GM23338 (cell line): Measurements from ENCODE around the gene TMEM11. TPM values are rescaled to one million over a fixed set of nuclear protein-coding genes. Genes with fewer than 3 reads are reported as not detected.
A peak's percentile ranks its signal among the peaks of the same experiment; 100 is the strongest.

Source experiments
- ATAC-seq: fragments of 200-7000 bp; cut with Tn5 transposase; 3 replicates; pipeline ENCODE4 v1.9.1; 2020
- DNase-seq: peaks from one replicate; pipeline ENCODE4 v3.0.0-alpha.2; 2015; ENCODE audit warnings: low spot score
- H2AFZ ChIP-seq: fragments of 200-600 bp; sonication (generic); 2 replicates; pipeline ENCODE4 v1.8.0; 2016; ENCODE audit warnings: antibody characterized with exemption, mild to moderate bottlenecking, moderate library complexity
- H3F3A ChIP-seq: fragments of 200-600 bp; sonication (generic); replicated peaks from 2 replicates; pipeline ENCODE4 v1.8.0; 2017; ENCODE audit warnings: antibody characterized with exemption, mixed run types, low read depth
- H3K27ac ChIP-seq: fragments of 200-600 bp; sonication (generic); 2 replicates; pipeline ENCODE4 v1.6.1; 2016; ENCODE audit warnings: low read depth
- H3K27me3 ChIP-seq: fragments of 200-600 bp; sonication (generic); 2 replicates; pipeline ENCODE4 v1.8.0; 2016; ENCODE audit warnings: mild to moderate bottlenecking, mixed run types, moderate library complexity; ENCODE audit not compliant: insufficient read depth
- H3K36me3 ChIP-seq: fragments of 200-600 bp; sonication (generic); 2 replicates; pipeline ENCODE4 v1.8.0; 2016; ENCODE audit warnings: mild to moderate bottlenecking; ENCODE audit not compliant: insufficient read depth
- H3K4me1 ChIP-seq: fragments of 200-600 bp; sonication (generic); 2 replicates; pipeline ENCODE4 v1.8.0; 2016; ENCODE audit warnings: mild to moderate bottlenecking, moderate library complexity; ENCODE audit not compliant: insufficient read depth
- H3K4me2 ChIP-seq: fragments of 200-600 bp; sonication (generic); 2 replicates; pipeline ENCODE4 v1.7.1; 2017; ENCODE audit warnings: mixed run types
- H3K4me3 ChIP-seq: fragments of 200-600 bp; sonication (generic); 2 replicates; pipeline ENCODE4 v1.6.1; 2016; ENCODE audit warnings: mixed run types
- H3K79me2 ChIP-seq: fragments of 200-600 bp; sonication (generic); replicated peaks from 2 replicates; pipeline ENCODE4 v1.8.0; 2017; ENCODE audit warnings: mild to moderate bottlenecking; ENCODE audit not compliant: insufficient read depth
- H3K9me2 ChIP-seq: fragments of 200-600 bp; sonication (generic); 2 replicates; pipeline ENCODE4 v1.8.0; 2017; ENCODE audit not compliant: insufficient read depth
- H4K20me1 ChIP-seq: fragments of 200-600 bp; sonication (generic); replicated peaks from 2 replicates; pipeline ENCODE4 v1.8.0; 2017; ENCODE audit warnings: mild to moderate bottlenecking; ENCODE audit not compliant: insufficient read depth
- H3K27ac Mint-ChIP-seq: 2 replicates; pipeline ENCODE4 v1.8.0; 2020; ENCODE audit warnings: inconsistent platforms, mild to moderate bottlenecking, moderate library complexity, mixed read lengths
- H3K27me3 Mint-ChIP-seq: 3 replicates; pipeline ENCODE4 v1.8.0; 2022; ENCODE audit warnings: low read depth, mild to moderate bottlenecking, moderate library complexity, mixed read lengths, inconsistent platforms; ENCODE audit not compliant: insufficient read depth, poor library complexity
- H3K36me3 Mint-ChIP-seq: 3 replicates; pipeline ENCODE4 v1.8.0; 2021; ENCODE audit warnings: low read depth, mild to moderate bottlenecking, inconsistent platforms, moderate library complexity, mixed read lengths
- H3K4me1 Mint-ChIP-seq: 3 replicates; pipeline ENCODE4 v1.8.0; 2020; ENCODE audit warnings: mild to moderate bottlenecking, inconsistent platforms, mixed read lengths
- H3K4me3 Mint-ChIP-seq: 3 replicates; pipeline ENCODE4 v1.8.0; 2021; ENCODE audit warnings: moderate library complexity, mild to moderate bottlenecking, inconsistent platforms, mixed read lengths
- H3K9me3 Mint-ChIP-seq: 3 replicates; pipeline ENCODE4 v1.8.0; 2020; ENCODE audit warnings: moderate library complexity, mild to moderate bottlenecking, inconsistent platforms, mixed read lengths
- CREB1 ChIP-seq: fragments of 250-450 bp; sonication (Bioruptor Pico); IDR thresholded peaks from 2 replicates; pipeline ENCODE4 v1.5.0; 2020; ENCODE audit warnings: low read depth, mild to moderate bottlenecking, moderate library complexity
- EZH2 ChIP-seq: fragments of 200-600 bp; sonication (generic); IDR thresholded peaks from one replicate; pipeline ENCODE4 v1.8.0; 2017; ENCODE audit warnings: antibody characterized with exemption, mild to moderate bottlenecking, low read depth; ENCODE audit not compliant: unreplicated experiment
- EZH2phosphoT487 ChIP-seq: fragments of 200-600 bp; sonication (generic); IDR thresholded peaks from one replicate; pipeline ENCODE4 v1.8.1; 2018; ENCODE audit warnings: antibody characterized with exemption; ENCODE audit not compliant: unreplicated experiment
- JUNB ChIP-seq: IDR thresholded peaks from one replicate; pipeline ENCODE4 v1.6.1; 2016; ENCODE audit warnings: antibody characterized with exemption; ENCODE audit not compliant: unreplicated experiment
- NANOG ChIP-seq: IDR thresholded peaks from 2 replicates; pipeline ENCODE4 v1.6.1; 2016; ENCODE audit warnings: antibody characterized with exemption, borderline replicate concordance
- POLR2AphosphoS5 ChIP-seq: IDR thresholded peaks from 2 replicates; pipeline ENCODE4 v1.6.1; 2016; ENCODE audit warnings: antibody characterized with exemption, low read depth
- REST ChIP-seq: IDR thresholded peaks from one replicate; pipeline ENCODE4 v1.6.1; 2018; ENCODE audit warnings: antibody characterized with exemption; ENCODE audit not compliant: unreplicated experiment
- STAT1 ChIP-seq: IDR thresholded peaks from one replicate; pipeline ENCODE4 v1.6.1; 2016; ENCODE audit warnings: antibody characterized with exemption; ENCODE audit not compliant: unreplicated experiment
- ZNF114 ChIP-seq: fragments of 250-450 bp; sonication (Bioruptor Pico); IDR thresholded peaks from 2 replicates; pipeline ENCODE4 v1.5.0; 2020; ENCODE audit warnings: mild to moderate bottlenecking, moderate library complexity
- ZNF331 ChIP-seq: fragments of 250-450 bp; sonication (Bioruptor Pico); IDR thresholded peaks from 2 replicates; pipeline ENCODE4 v1.5.0; 2020; ENCODE audit warnings: low read depth, mild to moderate bottlenecking, moderate library complexity
- polyA plus RNA-seq: library from polyadenylated mRNA; unstranded; fragments of >200 nt; fragmentation: Nextera tagmentation; extraction: Ambion mirVana; gene quantifications from 2 replicates; pipeline ENCODE4 v1.2.1, GENCODE V29; 2016
- total RNA-seq: library from RNA; depleted of rRNA; stranded (reverse); fragments of >200 nt; shearing (Covaris generic); gene quantifications from 2 replicates; pipeline ENCODE4 v1.2.3, GENCODE V29; 2014
- TF ChIP-seq, protein P1 (sequence below), 2 experiments: fragments of 200-600 bp in 1 of 2; sonication (generic) in 1 of 2; conservative IDR thresholded peaks; 2 replicates each; pipeline versions ENCODE4 v1.5.1 to v1.6.1; 2016 to 2017; ENCODE audit warnings: antibody characterized with exemption in 2 of 2, low read depth in 2 of 2, mild to moderate bottlenecking in 2 of 2, moderate library complexity in 1 of 2
- TF ChIP-seq, protein P2 (sequence below): fragments of 250-450 bp; sonication (Bioruptor Pico); IDR thresholded peaks from 2 replicates; pipeline ENCODE4 v1.5.0; 2020; ENCODE audit warnings: mild to moderate bottlenecking, moderate library complexity
- TF ChIP-seq, protein P3 (sequence below): IDR thresholded peaks from 2 replicates; pipeline ENCODE4 v1.6.1; 2016; ENCODE audit warnings: antibody characterized with exemption

TMEM11 gene
- total and polyA plus RNA-seq, 2 experiments from 2014 or later: 38.5 to 90.2 TPM

- Mint-ChIP-seq H3K36me3 (peaks cover 24% of the 10 kb centered on the region), H3K9me3 (no peaks in the 10 kb centered on the region), H3K27ac (no peak overlapping the region), H3K27me3 (peaks cover 5% of the 10 kb centered on the region), H3K4me3 (no peak overlapping the region), H3K4me1 (peaks cover 52% of the 10 kb centered on the region)
- DNase-seq: no peak
- Histone ChIP-seq H3K27me3 (no peaks in the 10 kb centered on the region), H3K4me1 (peaks cover 48% of the 10 kb centered on the region), H3K4me3 (no peak overlapping the region), H3K36me3 (peaks cover 8% of the 10 kb centered on the region), H3K79me2 (peaks cover 95% of the 10 kb centered on the region), H3K27ac (no peak overlapping the region), H3K4me2 (0 out of 2 replicates have a peak overlapping the region, but pooled peaks have one; percentile 70), H2AFZ (no peak overlapping the region), H3F3A (peaks cover 31% of the 10 kb centered on the region), H3K9me2 (no peaks in the 10 kb centered on the region), H4K20me1 (peaks cover 77% of the 10 kb centered on the region)
- TF ChIP-seq, protein P1, sequence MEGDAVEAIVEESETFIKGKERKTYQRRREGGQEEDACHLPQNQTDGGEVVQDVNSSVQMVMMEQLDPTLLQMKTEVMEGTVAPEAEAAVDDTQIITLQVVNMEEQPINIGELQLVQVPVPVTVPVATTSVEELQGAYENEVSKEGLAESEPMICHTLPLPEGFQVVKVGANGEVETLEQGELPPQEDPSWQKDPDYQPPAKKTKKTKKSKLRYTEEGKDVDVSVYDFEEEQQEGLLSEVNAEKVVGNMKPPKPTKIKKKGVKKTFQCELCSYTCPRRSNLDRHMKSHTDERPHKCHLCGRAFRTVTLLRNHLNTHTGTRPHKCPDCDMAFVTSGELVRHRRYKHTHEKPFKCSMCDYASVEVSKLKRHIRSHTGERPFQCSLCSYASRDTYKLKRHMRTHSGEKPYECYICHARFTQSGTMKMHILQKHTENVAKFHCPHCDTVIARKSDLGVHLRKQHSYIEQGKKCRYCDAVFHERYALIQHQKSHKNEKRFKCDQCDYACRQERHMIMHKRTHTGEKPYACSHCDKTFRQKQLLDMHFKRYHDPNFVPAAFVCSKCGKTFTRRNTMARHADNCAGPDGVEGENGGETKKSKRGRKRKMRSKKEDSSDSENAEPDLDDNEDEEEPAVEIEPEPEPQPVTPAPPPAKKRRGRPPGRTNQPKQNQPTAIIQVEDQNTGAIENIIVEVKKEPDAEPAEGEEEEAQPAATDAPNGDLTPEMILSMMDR (conservative IDR thresholded peaks at IDR 0.05; ENCODE audit: low read depth in 2 of 2): no peak
- TF ChIP-seq, protein P2, sequence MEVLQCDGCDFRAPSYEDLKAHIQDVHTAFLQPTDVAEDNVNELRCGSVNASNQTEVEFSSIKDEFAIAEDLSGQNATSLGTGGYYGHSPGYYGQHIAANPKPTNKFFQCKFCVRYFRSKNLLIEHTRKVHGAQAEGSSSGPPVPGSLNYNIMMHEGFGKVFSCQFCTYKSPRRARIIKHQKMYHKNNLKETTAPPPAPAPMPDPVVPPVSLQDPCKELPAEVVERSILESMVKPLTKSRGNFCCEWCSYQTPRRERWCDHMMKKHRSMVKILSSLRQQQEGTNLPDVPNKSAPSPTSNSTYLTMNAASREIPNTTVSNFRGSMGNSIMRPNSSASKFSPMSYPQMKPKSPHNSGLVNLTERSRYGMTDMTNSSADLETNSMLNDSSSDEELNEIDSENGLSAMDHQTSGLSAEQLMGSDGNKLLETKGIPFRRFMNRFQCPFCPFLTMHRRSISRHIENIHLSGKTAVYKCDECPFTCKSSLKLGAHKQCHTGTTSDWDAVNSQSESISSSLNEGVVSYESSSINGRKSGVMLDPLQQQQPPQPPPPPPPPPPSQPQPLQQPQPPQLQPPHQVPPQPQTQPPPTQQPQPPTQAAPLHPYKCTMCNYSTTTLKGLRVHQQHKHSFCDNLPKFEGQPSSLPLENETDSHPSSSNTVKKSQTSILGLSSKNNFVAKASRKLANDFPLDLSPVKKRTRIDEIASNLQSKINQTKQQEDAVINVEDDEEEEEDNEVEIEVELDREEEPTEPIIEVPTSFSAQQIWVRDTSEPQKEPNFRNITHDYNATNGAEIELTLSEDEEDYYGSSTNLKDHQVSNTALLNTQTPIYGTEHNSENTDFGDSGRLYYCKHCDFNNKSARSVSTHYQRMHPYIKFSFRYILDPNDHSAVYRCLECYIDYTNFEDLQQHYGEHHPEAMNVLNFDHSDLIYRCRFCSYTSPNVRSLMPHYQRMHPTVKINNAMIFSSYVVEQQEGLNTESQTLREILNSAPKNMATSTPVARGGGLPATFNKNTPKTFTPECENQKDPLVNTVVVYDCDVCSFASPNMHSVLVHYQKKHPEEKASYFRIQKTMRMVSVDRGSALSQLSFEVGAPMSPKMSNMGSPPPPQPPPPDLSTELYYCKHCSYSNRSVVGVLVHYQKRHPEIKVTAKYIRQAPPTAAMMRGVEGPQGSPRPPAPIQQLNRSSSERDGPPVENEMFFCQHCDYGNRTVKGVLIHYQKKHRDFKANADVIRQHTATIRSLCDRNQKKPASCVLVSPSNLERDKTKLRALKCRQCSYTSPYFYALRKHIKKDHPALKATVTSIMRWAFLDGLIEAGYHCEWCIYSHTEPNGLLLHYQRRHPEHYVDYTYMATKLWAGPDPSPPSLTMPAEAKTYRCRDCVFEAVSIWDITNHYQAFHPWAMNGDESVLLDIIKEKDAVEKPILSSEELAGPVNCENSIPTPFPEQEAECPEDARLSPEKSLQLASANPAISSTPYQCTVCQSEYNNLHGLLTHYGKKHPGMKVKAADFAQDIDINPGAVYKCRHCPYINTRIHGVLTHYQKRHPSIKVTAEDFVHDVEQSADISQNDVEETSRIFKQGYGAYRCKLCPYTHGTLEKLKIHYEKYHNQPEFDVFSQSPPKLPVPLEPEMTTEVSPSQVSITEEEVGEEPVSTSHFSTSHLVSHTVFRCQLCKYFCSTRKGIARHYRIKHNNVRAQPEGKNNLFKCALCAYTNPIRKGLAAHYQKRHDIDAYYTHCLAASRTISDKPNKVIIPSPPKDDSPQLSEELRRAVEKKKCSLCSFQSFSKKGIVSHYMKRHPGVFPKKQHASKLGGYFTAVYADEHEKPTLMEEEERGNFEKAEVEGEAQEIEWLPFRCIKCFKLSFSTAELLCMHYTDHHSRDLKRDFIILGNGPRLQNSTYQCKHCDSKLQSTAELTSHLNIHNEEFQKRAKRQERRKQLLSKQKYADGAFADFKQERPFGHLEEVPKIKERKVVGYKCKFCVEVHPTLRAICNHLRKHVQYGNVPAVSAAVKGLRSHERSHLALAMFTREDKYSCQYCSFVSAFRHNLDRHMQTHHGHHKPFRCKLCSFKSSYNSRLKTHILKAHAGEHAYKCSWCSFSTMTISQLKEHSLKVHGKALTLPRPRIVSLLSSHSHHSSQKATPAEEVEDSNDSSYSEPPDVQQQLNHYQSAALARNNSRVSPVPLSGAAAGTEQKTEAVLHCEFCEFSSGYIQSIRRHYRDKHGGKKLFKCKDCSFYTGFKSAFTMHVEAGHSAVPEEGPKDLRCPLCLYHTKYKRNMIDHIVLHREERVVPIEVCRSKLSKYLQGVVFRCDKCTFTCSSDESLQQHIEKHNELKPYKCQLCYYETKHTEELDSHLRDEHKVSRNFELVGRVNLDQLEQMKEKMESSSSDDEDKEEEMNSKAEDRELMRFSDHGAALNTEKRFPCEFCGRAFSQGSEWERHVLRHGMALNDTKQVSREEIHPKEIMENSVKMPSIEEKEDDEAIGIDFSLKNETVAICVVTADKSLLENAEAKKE (CRISPR knock-in tag): no peak
- no peak for TF ChIP-seq JUNB
- no peak for TF ChIP-seq ZNF331 (CRISPR knock-in tag)
- TF ChIP-seq POLR2AphosphoS5: no peak
- no peak for TF ChIP-seq CREB1 (CRISPR knock-in tag)
- TF ChIP-seq, protein P3, sequence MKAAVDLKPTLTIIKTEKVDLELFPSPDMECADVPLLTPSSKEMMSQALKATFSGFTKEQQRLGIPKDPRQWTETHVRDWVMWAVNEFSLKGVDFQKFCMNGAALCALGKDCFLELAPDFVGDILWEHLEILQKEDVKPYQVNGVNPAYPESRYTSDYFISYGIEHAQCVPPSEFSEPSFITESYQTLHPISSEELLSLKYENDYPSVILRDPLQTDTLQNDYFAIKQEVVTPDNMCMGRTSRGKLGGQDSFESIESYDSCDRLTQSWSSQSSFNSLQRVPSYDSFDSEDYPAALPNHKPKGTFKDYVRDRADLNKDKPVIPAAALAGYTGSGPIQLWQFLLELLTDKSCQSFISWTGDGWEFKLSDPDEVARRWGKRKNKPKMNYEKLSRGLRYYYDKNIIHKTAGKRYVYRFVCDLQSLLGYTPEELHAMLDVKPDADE: no peak
- TF ChIP-seq EZH2phosphoT487: no peak
- no peak for TF ChIP-seq REST
- no peak for TF ChIP-seq STAT1
- no peak for TF ChIP-seq NANOG
- no peak for TF ChIP-seq ZNF114 (CRISPR knock-in tag)
- no peak for TF ChIP-seq EZH2
- no peak for ATAC-seq
Observed at GRCh38 chr17:21201874-21202273, 12.1 kb downstream of the TMEM11 start.
